ENCODE data around the gene LRRC14B.

- no peak for TF ChIP-seq CTCF (IDR thresholded peaks at IDR 0.05)
- no peak for TF ChIP-seq POLR2A (IDR thresholded peaks at IDR 0.05)
These were observed 2.8 kb downstream of the LRRC14B start for GRCh38 chr5:194102-194501.

Data from thyroid gland (tissue), 4 donors.